Measurements from ENCODE around the gene CUL9.

- TF ChIP-seq CTCF (IDR thresholded peaks at IDR 0.05) (no peak), POLR2A (IDR thresholded peaks at IDR 0.05) (no peak)
Measured at GRCh38 chr6:43186706-43187105, 4.7 kb downstream of the CUL9 start.

All from testis (tissue), 2 donors.